ENCODE measurements around the gene APOM. TPM values are rescaled to one million over a fixed set of nuclear protein-coding genes. Genes with fewer than 3 reads are reported as not detected.
A peak's percentile ranks its signal among the peaks of the same experiment; 100 is the strongest.

Gene APOM
- total RNA-seq, 1 donor from 2014 or later, result 3.8 TPM

- Mint-ChIP-seq H3K27ac (ENCODE audit: unreplicated experiment) (peak overlapping the region; percentile 97), H3K36me3 (ENCODE audit: low read depth) (peaks cover 27% of the 10 kb centered on the region), H3K4me1 (peaks cover 35% of the 10 kb centered on the region), H3K4me3 (peak overlapping the region; percentile 96), H3K9me3 (no peaks in the 10 kb centered on the region), H3K27me3 (ENCODE audit: low read depth) (no peaks in the 10 kb centered on the region)
- TF ChIP-seq CTCF (conservative IDR thresholded peaks at IDR 0.05), result no peak
- no peak for DNase-seq (ENCODE audit: low read depth, low spot score)
Measured at GRCh38 chr6:31621320-31621939, 34.3 kb upstream of the APOM start.

- H3K4me3 Mint-ChIP-seq, result peak overlapping the region; percentile 96
- peaks cover 32% of the 10 kb centered on the region for H3K4me1 Mint-ChIP-seq
- peaks cover 29% of the 10 kb centered on the region for H3K36me3 Mint-ChIP-seq (ENCODE audit: low read depth)
- no peak for TF ChIP-seq CTCF (conservative IDR thresholded peaks at IDR 0.05)
- peak overlapping the region; percentile 97 for H3K27ac Mint-ChIP-seq (ENCODE audit: unreplicated experiment)
- DNase-seq (ENCODE audit: low read depth, low spot score), result no peak
- no peaks in the 10 kb centered on the region for H3K27me3 Mint-ChIP-seq (ENCODE audit: low read depth)
- H3K9me3 Mint-ChIP-seq, result no peaks in the 10 kb centered on the region
Measured at GRCh38 chr6:31621991-31622390, 33.7 kb upstream of the APOM start.

DNA sequence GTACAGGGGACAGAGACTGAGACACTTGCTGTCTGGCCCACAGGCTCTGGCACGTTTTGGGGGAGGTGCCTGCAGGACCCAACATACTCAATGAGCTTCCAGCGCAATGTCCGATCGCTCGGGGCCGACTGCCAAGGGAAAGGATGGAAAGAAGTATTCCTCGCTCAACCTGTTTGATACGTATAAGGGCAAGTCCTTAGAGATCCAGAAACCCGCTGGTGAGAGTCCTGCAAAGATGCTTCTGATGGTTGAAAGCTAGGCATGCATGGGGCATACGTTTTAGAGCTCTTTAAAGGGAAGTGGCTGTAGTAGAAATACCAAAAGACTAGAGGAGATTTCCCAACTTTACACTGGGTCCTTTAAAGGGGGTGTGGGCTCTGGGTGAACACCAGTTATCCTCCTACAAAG, 33.0 kb upstream of the APOM start:
- H3K9me3 Mint-ChIP-seq, result no peaks in the 10 kb centered on the region
- no peak overlapping the region for H3K27ac Mint-ChIP-seq (ENCODE audit: unreplicated experiment)
- no peaks in the 10 kb centered on the region for H3K27me3 Mint-ChIP-seq (ENCODE audit: low read depth)
- no peak for TF ChIP-seq CTCF (conservative IDR thresholded peaks at IDR 0.05)
- no peak for DNase-seq (ENCODE audit: low read depth, low spot score)
- peak overlapping the region; percentile 96 for H3K4me3 Mint-ChIP-seq
- peaks cover 31% of the 10 kb centered on the region for H3K4me1 Mint-ChIP-seq
- peaks cover 35% of the 10 kb centered on the region for H3K36me3 Mint-ChIP-seq (ENCODE audit: low read depth)

DNA sequence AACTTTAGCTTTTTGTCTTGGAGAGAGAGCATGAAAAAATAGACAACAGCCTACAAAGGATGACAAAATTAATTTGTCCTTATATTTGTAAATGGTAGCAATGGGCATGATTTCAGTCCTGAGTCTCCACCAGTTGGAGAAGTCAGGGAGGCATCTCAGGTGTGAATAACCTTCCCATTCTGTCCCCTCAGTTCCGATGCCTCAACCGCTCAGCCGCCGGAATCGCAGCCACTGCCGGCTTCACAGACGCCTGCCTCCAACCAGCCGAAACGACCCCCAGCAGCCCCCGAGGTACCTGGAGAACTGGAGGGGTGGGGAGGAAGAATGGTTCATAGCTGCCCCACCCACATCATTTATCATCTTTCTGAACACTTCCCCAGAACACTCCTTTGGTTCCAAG, 31.6 kb upstream of the APOM start:
- Mint-ChIP-seq H3K27me3 (ENCODE audit: low read depth) (no peaks in the 10 kb centered on the region), H3K4me1 (peaks cover 31% of the 10 kb centered on the region), H3K9me3 (no peaks in the 10 kb centered on the region), H3K4me3 (peak overlapping the region; percentile 72), H3K27ac (ENCODE audit: unreplicated experiment) (no peak overlapping the region), H3K36me3 (ENCODE audit: low read depth) (peaks cover 46% of the 10 kb centered on the region)
- no peak for TF ChIP-seq CTCF (conservative IDR thresholded peaks at IDR 0.05)
- no peak for DNase-seq (ENCODE audit: low read depth, low spot score)

DNA sequence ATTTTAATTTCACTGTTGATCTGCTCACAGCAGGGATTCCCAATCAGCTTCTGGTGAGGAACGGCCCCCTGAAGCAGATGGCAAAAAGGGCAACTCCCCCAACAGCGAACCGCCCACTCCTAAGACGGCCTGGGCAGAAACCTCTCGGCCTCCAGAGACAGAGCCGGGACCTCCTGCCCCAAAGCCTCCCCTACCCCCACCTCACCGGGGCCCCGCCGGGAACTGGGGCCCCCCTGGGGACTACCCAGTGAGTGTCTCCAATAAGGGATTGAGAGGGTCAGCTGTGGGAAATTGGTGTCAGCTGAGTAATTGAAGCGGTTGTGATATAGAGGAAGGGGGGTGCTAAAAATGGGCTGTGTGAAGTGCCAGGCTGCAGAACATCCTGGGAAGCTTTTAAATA, 28.7 kb upstream of the APOM start:
- Mint-ChIP-seq H3K27me3 (ENCODE audit: low read depth) (no peaks in the 10 kb centered on the region), H3K36me3 (ENCODE audit: low read depth) (peaks cover 55% of the 10 kb centered on the region), H3K4me3 (peak overlapping the region; percentile 56), H3K27ac (ENCODE audit: unreplicated experiment) (no peak overlapping the region), H3K4me1 (peaks cover 14% of the 10 kb centered on the region), H3K9me3 (no peaks in the 10 kb centered on the region)
- no peak for DNase-seq (ENCODE audit: low read depth, low spot score)
- no peak for TF ChIP-seq CTCF (conservative IDR thresholded peaks at IDR 0.05)

Data from neural crest cell (in vitro differentiated cells).